Activated T-helper 1 cell treated with anti-CD3 and anti-CD28 coated beads, Interleukin-2, amount 50 U/mL, for 16 hours (primary cell): ENCODE measurements around the gene BCO1.
"Not testable (repeated sequence)": the region's sequence is repeated elsewhere in the genome, so short reads cannot be mapped to it uniquely, and the experiment has no call there.

Experiments
- DNase-seq, 2 donors: peaks; one replicate each; pipeline ENCODE4 v3.0.0-alpha.2; 2020; ENCODE audit warnings: low read depth in 1 of 2, low spot score in 1 of 2

Gene BCO1

GRCh38 chr16:81238296-81239011 lies at the start of gene BCO1:
TSS of gene BCO1 (plus strand) at chr16:81238689. CDS start at chr16:81238909, 220 bp downstream.
- no peak for DNase-seq

- DNase-seq = no peak
Observed at GRCh38 chr16:81189100-81189664, 49.3 kb upstream of the BCO1 start.

DNA sequence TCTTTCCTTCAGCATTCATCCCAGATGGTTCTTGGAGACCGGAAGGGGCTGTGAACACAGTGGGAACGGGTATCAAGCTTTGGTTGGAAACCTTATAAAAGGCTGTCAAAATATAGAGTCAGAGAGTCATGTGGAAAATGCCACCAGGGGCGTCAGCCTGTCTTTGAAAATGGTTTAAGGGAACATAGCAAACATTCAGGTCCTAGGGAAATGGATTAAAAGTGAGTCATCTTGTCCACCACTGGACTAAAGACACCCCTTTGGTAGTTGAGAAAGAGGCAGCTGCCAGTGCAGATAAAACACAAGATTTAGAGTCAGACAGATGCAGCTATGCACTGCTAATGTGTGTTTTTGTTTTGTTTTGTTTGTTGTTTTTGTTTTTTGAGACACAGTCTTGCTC lies 47.8 kb upstream of the BCO1 start:
- no peak for DNase-seq

- no peak for DNase-seq
Observed at GRCh38 chr16:81195885-81196534, 42.5 kb upstream of the BCO1 start.

DNA sequence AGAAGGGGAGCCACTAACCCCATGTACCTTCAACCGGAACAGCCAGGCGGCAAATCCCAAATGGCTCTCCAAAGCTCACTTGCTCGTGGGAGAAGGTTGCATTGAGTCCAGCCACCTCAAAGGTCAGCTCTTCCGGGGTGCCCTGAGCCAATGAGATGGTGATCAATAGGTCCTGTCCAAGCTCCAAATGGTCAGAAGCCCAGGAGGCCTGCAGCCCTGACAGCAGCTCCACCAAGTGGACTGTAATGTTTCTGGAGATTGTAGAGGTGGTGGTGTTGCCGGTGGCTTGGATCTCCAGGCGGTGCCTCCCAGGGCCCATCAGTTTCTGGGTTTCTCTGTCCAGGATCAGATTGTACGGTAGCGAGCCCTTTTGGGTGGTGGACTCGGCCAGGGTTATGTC lies 39.9 kb upstream of the BCO1 start:
- DNase-seq = no peak

GRCh38 chr16:81201267-81201666 lies 37.2 kb upstream of the BCO1 start:
- DNase-seq = no peak

DNA sequence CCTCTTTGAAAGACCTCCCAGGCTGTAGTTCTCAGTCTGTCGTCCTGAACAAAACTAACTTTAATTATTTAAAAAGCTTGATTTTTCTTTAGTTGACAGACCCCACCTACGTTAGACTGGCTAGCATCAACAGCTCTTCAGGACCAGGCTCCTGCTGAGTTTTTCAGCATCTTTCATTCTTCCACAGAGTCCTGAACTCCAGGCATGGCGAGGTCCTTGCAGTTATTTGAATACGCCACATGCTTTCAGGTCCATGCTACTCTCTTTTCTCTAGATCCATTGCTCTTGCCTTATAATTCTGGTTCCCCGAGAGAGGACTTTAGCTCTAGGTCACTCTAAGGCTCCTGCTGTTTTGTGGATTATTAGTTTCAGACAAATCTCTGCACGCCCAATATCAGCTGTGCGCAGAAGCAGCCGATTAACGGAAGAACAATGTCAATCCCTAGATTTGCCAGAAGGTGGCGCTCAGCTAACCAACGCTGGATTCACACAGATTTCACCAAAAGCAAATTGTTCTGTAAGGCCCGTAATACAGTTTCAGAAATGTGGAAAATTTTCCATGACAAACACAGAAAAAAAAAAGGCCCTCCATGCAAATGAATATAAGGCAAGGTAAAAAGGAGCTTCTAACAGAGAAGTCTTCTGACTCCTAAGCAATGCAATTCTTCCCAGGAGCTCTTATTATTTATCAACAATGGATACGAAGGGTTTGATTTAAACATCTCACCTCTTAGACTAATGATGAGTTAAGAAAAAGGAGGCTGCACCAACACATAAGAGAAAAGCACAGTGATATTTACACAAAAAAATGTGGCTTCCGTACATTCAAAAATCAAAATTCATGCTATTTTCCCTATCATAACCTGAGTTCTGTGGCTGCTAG lies 33.5 kb upstream of the BCO1 start:
- no peak for DNase-seq

DNA sequence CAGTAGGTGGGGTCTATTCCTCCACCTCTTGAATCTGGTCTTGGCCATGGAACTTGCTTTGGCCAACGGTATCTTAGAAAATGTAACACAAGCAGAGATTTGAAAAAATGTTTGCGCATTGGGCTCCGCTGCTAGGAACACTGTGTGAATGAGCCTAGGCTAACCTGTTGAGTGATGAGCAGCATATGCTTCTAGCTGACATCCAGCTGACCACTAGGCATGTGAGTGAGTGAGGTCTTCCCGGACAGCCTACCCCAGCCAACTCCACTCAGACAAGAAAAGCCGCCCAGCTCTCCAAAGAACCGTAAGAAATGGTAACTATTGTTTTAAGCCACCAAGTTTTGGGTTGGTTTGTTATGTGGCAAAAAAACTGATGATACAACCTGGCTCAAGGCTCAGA lies 31.4 kb upstream of the BCO1 start:
- DNase-seq = no peak

- DNase-seq = no peak
Observed at GRCh38 chr16:81210807-81211206, 27.7 kb upstream of the BCO1 start.

- DNase-seq = no peak
Observed at GRCh38 chr16:81212830-81213465, 25.5 kb upstream of the BCO1 start.

DNA sequence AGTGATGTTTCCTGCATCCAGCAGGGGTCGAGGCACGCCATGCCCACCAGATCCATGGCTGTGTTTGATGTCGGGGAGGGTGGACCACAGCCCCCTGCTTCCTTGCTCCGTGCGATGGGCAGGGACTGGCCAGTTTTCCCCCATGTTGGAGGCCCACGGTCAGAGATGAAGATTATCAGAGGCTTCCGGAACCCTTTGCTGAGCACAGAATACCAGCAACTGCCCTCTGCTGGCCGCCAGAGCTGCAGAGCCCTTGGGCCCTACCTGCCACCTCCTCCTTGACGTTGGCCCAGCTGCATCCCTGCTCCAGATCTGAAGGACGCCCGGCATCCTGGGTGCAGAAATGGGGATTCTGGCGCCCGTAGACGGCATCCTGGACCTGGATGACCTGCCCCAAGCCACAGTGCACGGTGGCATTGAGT lies 23.7 kb upstream of the BCO1 start:
- no peak for DNase-seq

- no peak for DNase-seq
Observed at GRCh38 chr16:81216114-81216513, 22.4 kb upstream of the BCO1 start.

GRCh38 chr16:81216706-81217105 lies 21.8 kb upstream of the BCO1 start:
- DNase-seq = no peak

- no peak for DNase-seq
Observed at GRCh38 chr16:81219151-81219550, 19.3 kb upstream of the BCO1 start.

- no peak for DNase-seq
Observed at GRCh38 chr16:81220349-81220748, 18.1 kb upstream of the BCO1 start.

DNA sequence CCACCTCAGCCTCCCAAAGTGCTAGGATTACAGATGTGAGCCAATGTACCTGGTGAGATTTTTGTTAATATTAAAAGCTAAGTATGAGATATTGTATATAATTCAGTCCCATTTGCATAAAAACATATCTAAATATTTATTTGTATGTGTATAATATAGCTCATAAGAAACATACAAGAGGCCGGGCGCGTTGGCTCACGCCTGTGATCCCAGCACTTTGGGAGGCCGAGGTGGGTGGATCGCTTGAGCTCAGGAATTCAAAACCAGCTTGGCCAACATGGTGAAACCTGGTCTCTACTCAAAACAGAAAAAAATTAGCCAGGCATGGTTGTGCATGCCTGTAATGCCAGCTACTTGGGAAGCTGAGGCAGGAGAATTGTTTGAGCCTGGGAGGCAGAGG lies 16.8 kb upstream of the BCO1 start:
- no peak for DNase-seq

DNA sequence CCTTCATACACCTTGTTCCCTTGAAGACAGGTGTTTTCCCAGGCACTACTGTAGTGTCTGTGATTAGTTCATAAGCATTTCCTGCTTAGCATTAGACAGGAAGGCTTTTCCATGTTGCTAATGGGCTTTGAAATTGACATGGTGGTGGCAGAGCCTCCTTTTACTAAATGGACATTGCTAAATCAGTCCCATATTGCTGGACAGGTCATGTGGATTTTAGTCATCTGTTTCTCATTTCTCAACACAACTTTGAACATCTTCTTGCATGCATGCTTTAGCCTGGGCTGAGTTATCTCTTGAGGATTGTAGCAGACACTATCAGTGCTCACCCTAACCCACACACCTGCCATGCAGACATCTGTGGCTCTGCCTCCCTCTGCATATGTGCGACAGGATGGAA lies 13.7 kb upstream of the BCO1 start:
- DNase-seq = no peak

DNA sequence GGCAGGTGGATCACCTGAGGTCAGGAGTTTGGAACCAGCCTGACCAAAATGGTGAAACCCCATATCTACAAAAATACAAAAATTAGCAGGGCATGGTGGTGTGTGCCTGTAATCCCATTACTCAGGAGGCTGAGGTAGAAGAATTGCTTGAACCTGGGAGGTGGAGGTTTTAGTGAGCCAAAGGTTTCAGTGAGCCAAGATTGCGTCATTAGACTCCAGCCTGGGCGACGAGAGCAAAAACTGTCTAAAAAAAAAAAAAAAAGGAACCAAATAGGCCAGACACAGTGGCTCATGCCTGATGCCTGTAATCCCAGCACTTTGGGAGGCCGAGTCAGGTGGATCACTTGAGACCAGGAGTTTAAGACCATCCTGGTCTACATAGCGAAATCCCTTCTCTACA lies 12.8 kb upstream of the BCO1 start:
- DNase-seq = not testable (repeated sequence)

DNA sequence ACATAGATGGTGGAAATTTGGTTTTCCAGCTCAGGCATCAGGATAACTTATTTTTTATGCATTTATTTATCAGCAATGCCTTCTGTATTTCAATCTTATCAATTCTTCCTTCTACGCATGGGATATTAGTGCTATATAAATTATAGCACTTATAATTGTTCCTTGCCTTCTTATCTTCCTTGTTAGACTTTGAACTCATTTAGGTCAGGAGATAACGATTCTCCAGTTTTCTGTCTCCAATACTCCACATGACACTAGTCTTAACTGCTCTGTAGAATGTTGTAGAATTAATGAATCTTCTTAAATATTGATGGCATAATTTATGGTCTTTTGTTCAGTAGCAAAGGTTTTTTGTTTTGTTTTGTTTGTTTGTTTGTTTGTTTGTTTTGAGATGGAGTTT lies 10.7 kb upstream of the BCO1 start:
- DNase-seq = no peak

DNA sequence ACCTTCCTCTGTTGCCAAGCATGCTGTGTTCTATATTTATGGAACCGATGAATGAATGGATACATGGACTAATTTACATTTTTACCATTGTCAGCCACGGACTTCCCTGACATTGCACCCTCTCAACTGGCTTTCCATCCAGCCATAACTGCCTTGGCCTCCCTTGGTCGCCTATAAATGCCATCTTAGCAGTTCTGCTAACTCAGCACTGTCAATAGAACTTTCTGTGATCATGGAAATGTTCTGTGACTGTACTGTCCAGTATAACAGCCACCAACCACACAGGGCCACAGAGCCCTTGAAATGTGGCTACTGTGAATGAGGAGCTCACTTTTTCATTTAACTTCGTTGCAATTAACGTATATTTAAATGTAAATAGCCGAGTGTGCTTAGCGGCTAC lies 8.7 kb upstream of the BCO1 start:
- DNase-seq = no peak

DNA sequence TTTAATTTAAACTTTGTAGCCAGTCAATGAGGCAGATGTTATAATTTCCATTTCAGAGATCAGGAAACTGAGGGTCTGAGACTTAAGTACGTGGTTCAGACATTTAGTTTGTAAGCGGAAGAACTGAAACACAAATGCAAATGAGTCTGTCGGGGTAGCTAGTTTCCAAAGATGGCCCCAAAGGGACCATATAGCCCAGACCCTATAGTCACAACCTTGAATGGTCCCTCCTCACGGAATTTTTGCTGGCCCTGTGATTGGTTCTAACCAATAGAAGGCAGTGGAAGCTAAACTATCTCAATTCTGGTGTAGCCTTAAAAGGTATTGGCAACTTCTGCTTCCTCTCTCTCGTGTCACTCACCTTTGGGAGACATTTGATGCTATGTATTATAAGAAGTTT lies 7.5 kb upstream of the BCO1 start:
- DNase-seq = no peak
